ENCODE measurements around the gene CDH1. TPM values are rescaled to one million over a fixed set of nuclear protein-coding genes. Genes with fewer than 3 reads are reported as not detected.

The CDH1 gene
- total RNA-seq, 2 experiments from 2014 or later, result 0.16 to 0.54 TPM

DNA sequence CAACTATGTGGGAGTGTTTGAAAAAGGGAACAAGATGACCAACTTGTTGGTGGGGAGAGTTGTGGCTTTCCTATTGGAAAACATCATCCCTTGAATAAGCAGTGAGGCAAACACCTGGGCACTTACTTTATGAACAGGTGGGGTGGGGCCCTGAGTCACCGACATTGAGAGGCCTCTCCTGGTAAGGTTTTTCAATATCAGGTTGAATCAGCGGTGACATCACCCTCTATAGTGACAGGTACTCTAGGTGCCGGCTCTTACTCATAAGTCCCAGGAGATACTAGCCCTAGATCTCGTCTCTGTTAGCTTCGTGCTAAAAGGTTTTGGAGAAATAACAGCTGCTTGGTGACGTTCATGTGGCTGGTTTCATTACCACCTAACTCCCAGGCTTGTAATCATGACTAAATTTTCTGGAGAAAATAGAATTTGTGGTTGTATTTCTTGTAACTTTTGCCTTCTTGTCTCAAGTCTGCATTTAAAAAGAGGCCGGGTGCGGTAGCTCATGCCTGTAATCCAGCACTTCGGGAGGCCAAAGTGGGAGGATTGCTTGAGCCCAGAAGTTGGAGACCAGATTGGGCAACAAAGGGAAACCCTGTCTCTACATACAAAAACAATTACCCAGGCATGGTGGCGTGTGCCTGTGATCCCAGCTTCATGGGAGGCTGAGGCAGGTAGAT is 19.3 kb downstream of the CDH1 start:
- ChIA-PET POLR2A (interaction anchor here (1.0 to 2.4 kb wide), 5 partner anchors 13 to 410 kb away, joined by 3 to 9 read pairs (median 4); partner anchors contain the start of gene TANGO6), CTCF (interaction anchor here (0.7 to 1.7 kb wide), 11 partner anchors 12 to 228 kb away, joined by 3 to 6 read pairs (median 3); partner anchors contain the start of gene TANGO6)
- DNase-seq (peak; percentile 92), ATAC-seq (peak; percentile 77)
- Mint-ChIP-seq H3K4me1 (ENCODE audit: low read depth) (peaks cover 55% of the 10 kb centered on the region), H3K27me3 (no peaks in the 10 kb centered on the region), H3K9me3 (no peaks in the 10 kb centered on the region), H3K36me3 (ENCODE audit: low read depth) (no peaks in the 10 kb centered on the region), H3K4me3 (no peak overlapping the region), H3K27ac (peak overlapping the region; percentile 95)
- TF ChIP-seq, protein P1, sequence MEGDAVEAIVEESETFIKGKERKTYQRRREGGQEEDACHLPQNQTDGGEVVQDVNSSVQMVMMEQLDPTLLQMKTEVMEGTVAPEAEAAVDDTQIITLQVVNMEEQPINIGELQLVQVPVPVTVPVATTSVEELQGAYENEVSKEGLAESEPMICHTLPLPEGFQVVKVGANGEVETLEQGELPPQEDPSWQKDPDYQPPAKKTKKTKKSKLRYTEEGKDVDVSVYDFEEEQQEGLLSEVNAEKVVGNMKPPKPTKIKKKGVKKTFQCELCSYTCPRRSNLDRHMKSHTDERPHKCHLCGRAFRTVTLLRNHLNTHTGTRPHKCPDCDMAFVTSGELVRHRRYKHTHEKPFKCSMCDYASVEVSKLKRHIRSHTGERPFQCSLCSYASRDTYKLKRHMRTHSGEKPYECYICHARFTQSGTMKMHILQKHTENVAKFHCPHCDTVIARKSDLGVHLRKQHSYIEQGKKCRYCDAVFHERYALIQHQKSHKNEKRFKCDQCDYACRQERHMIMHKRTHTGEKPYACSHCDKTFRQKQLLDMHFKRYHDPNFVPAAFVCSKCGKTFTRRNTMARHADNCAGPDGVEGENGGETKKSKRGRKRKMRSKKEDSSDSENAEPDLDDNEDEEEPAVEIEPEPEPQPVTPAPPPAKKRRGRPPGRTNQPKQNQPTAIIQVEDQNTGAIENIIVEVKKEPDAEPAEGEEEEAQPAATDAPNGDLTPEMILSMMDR (IDR thresholded peaks at IDR 0.05), result no peak
- intact Hi-C loops (cut with micrococcal nuclease), result no loop called here

DNA sequence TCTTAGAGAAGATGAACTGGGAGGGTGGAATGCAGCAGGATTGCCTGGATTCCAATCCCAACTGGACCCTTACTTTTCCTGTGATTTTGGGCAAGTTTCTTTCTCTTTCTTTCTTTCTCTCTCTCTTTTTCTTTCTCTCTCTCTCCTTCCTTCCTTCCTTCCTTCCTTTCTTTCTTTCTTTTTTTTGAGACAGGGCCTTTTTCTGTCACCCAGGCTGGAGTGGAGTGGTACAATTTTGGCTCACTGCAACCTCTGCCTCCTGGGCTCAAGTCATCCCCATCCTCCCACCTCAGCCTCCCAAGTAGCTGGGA is 20.5 kb downstream of the CDH1 start:
- Mint-ChIP-seq H3K27me3 (no peaks in the 10 kb centered on the region), H3K4me1 (ENCODE audit: low read depth) (peaks cover 51% of the 10 kb centered on the region), H3K36me3 (ENCODE audit: low read depth) (no peaks in the 10 kb centered on the region), H3K9me3 (no peaks in the 10 kb centered on the region), H3K4me3 (peak overlapping the region; percentile 21), H3K27ac (peak overlapping the region; percentile 95)
- ChIA-PET CTCF (interaction anchor here (1.1 to 1.6 kb wide), 3 partner anchors 87 to 227 kb away, joined by 3 to 5 read pairs (median 3); no protein-coding TSS in a partner anchor), POLR2A (interaction anchor here (0.6 to 2.4 kb wide), 4 partner anchors 12 to 409 kb away, joined by 3 to 9 read pairs (median 4); partner anchors contain the start of gene TANGO6)
- TF ChIP-seq, protein P1 (IDR thresholded peaks at IDR 0.05), result no peak
- intact Hi-C loops (cut with micrococcal nuclease), result no loop called here
- ATAC-seq (no peak), DNase-seq (no peak)

- intact Hi-C loops (cut with micrococcal nuclease), result no loop called here
- Mint-ChIP-seq H3K36me3 (ENCODE audit: low read depth) (no peaks in the 10 kb centered on the region), H3K9me3 (no peaks in the 10 kb centered on the region), H3K27ac (no peak overlapping the region), H3K4me3 (no peak overlapping the region), H3K4me1 (ENCODE audit: low read depth) (peaks cover 44% of the 10 kb centered on the region), H3K27me3 (no peaks in the 10 kb centered on the region)
- CTCF ChIA-PET, result no interaction called here
- ATAC-seq (no peak), DNase-seq (no peak)
- POLR2A ChIA-PET, result no interaction called here
- TF ChIP-seq, protein P1 (IDR thresholded peaks at IDR 0.05), result no peak
These were observed 22.0 kb downstream of the CDH1 start for GRCh38 chr16:68759062-68759461.

DNA sequence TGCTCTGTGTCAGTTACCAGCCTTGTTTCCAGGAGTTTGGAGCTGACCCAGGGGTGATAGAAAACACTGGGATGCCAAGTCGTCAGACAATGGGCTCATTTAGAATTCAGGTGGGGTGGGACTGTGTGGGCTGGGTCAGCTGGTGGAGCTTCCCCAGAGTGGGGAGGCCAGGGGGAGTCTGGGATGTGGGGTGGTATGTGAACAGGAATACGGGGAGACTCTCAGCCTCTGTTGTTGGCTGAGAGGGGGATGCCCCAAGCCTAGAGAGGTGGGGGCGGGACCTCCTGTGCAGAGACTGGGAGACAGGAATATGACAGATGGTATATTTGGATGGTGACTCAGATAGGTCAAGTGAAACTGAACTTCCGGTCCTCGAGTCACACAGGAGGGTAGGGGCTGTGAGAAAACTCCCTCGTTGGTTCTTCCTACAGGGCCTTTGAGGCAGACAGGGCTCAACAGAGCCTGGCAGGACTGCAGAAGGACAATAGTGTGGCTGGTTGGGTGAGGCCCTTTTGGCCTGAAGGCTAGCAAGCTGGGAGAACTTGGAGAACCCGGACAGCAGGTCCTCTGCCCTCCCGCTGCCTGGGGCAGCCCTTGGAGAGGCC is 23.7 kb downstream of the CDH1 start:
- DNase-seq (peak; percentile 73), ATAC-seq (peak; percentile 63)
- intact Hi-C loops (cut with micrococcal nuclease), result no loop called here
- Mint-ChIP-seq H3K9me3 (no peaks in the 10 kb centered on the region), H3K4me3 (no peak overlapping the region), H3K27me3 (no peaks in the 10 kb centered on the region), H3K27ac (peak overlapping the region; percentile 73), H3K4me1 (ENCODE audit: low read depth) (peaks cover 44% of the 10 kb centered on the region), H3K36me3 (ENCODE audit: low read depth) (no peaks in the 10 kb centered on the region)
- TF ChIP-seq, protein P1 (IDR thresholded peaks at IDR 0.05), result no peak
- POLR2A ChIA-PET, result interaction anchor here (0.6 kb wide), 1 partner anchor 30 kb away, joined by 3 read pairs; no protein-coding TSS in a partner anchor
- CTCF ChIA-PET, result interaction anchor here (0.6 kb wide), 1 partner anchor 89 kb away, joined by 3 read pairs; no protein-coding TSS in a partner anchor

Data from activated CD8-positive, alpha-beta T cell treated with anti-CD3 and anti-CD28 coated beads for 36 hours (primary cell).